Measurements from ENCODE around the gene LRRC8E.

The LRRC8E gene

GRCh38 chr19:7942981-7943443 is 54.7 kb downstream of the LRRC8E start:
- Mint-ChIP-seq H3K4me1 (peaks cover 44% of the 10 kb centered on the region), H3K4me3 (peak overlapping the region; percentile 90), H3K27me3 (no peaks in the 10 kb centered on the region), H3K27ac (peak overlapping the region; percentile 92), H3K9me3 (no peaks in the 10 kb centered on the region), H3K36me3 (ENCODE audit: low read depth) (peaks cover 17% of the 10 kb centered on the region)
- DNase-seq (no peak), ATAC-seq (no peak)

GRCh38 chr19:7943444-7944176 is 55.3 kb downstream of the LRRC8E start, which contains the start of gene TIMM44:
TSS of gene TIMM44 (minus strand) at chr19:7943666. CDS start at chr19:7943651, 15 bp downstream.
- Mint-ChIP-seq H3K4me3 (peak within 1 kb of the TSS; percentile 90), H3K4me1 (peaks cover 44% of the 10 kb centered on the region), H3K9me3 (no peaks in the 10 kb centered on the region), H3K27me3 (no peaks in the 10 kb centered on the region), H3K27ac (peak within 1 kb of the TSS; percentile 92), H3K36me3 (ENCODE audit: low read depth) (peaks cover 17% of the 10 kb centered on the region)
- DNase-seq = peak; percentile 98
- peak; percentile 99 for ATAC-seq

- H3K4me3 Mint-ChIP-seq = peak overlapping the region; percentile 90
- H3K4me1 Mint-ChIP-seq = peaks cover 41% of the 10 kb centered on the region
- H3K27me3 Mint-ChIP-seq = no peaks in the 10 kb centered on the region
- peak overlapping the region; percentile 92 for H3K27ac Mint-ChIP-seq
- ATAC-seq = peak; percentile 47
- H3K36me3 Mint-ChIP-seq (ENCODE audit: low read depth) = peaks cover 13% of the 10 kb centered on the region
- H3K9me3 Mint-ChIP-seq = no peaks in the 10 kb centered on the region
- DNase-seq = peak; percentile 88
Observed at GRCh38 chr19:7944177-7944761, 56.0 kb downstream of the LRRC8E start.

- no peak for DNase-seq
- Mint-ChIP-seq H3K27me3 (no peaks in the 10 kb centered on the region), H3K4me3 (no peak overlapping the region), H3K36me3 (ENCODE audit: low read depth) (no peaks in the 10 kb centered on the region), H3K9me3 (no peaks in the 10 kb centered on the region), H3K4me1 (peaks cover 22% of the 10 kb centered on the region), H3K27ac (no peak overlapping the region)
- no peak for ATAC-seq
Observed at GRCh38 chr19:7947939-7948338, 59.6 kb downstream of the LRRC8E start.
